Neural cell (in vitro differentiated cells): Measurements from ENCODE around the gene CHD1. TPM values are rescaled to one million over a fixed set of nuclear protein-coding genes. Genes with fewer than 3 reads are reported as not detected.

ENCODE experiments used
- H2AFZ ChIP-seq: fragments of 200-600, 300-800 bp; sonication (generic), shearing (Covaris generic); 2 replicates; pipeline ENCODE4 v1.6.0; 2014; ENCODE audit warnings: low read depth, mild to moderate bottlenecking, antibody characterized with exemption, low read length, moderate library complexity
- H3F3A ChIP-seq: fragments of 200-600 bp; shearing (Covaris generic); 2 replicates; pipeline ENCODE4 v1.6.1; 2016; ENCODE audit warnings: mild to moderate bottlenecking, moderate library complexity, mixed read lengths, antibody characterized with exemption, low read length; ENCODE audit not compliant: insufficient read depth, poor library complexity, severe bottlenecking
- H3K27ac ChIP-seq: fragments of 200-600, 300-800 bp; sonication (generic), shearing (Covaris generic); 2 replicates; pipeline ENCODE4 v1.5.1; 2014; ENCODE audit warnings: mild to moderate bottlenecking, low read length, moderate library complexity
- H3K27me3 ChIP-seq: fragments of 300-800, 200-600 bp; sonication (generic), shearing (Covaris generic); 2 replicates; pipeline ENCODE4 v1.6.0; 2014; ENCODE audit warnings: mild to moderate bottlenecking, low read depth, low read length, moderate library complexity; ENCODE audit not compliant: insufficient read depth
- H3K36me3 ChIP-seq: fragments of 300-800, 200-600 bp; sonication (generic), shearing (Covaris generic); 2 replicates; pipeline ENCODE4 v1.5.1; 2014; ENCODE audit warnings: mild to moderate bottlenecking, antibody characterized with exemption, low read length, moderate library complexity; ENCODE audit not compliant: insufficient read depth
- H3K4me2 ChIP-seq: fragments of 300-800, 200-600 bp; sonication (generic), shearing (Covaris generic); 2 replicates; pipeline ENCODE4 v1.6.0; 2014; ENCODE audit warnings: mild to moderate bottlenecking, low read length
- H3K4me3 ChIP-seq: fragments of 300-800, 200-600 bp; sonication (generic), shearing (Covaris generic); 2 replicates; pipeline ENCODE4 v1.5.1; 2014; ENCODE audit warnings: mild to moderate bottlenecking, low read length, moderate library complexity
- H3K79me2 ChIP-seq: fragments of 200-600 bp; shearing (Covaris generic); replicated peaks from 2 replicates; pipeline ENCODE4 v1.6.0; 2014; ENCODE audit warnings: mild to moderate bottlenecking, low read length, moderate library complexity; ENCODE audit not compliant: insufficient read depth
- H3K9ac ChIP-seq: fragments of 300-800, 200-600 bp; sonication (generic), shearing (Covaris generic); 2 replicates; pipeline ENCODE4 v1.6.1; 2016; ENCODE audit warnings: mild to moderate bottlenecking, low read length, mixed read lengths
- H3K9me2 ChIP-seq: fragments of 200-600 bp; shearing (Covaris generic); 2 replicates; pipeline ENCODE4 v1.6.1; 2016; ENCODE audit warnings: mild to moderate bottlenecking, low read length, mixed read lengths; ENCODE audit not compliant: insufficient read depth
- H3K9me3 ChIP-seq: fragments of 200-600, 300-800 bp; sonication (generic), shearing (Covaris generic); 2 replicates; pipeline ENCODE4 v1.6.1; 2016; ENCODE audit warnings: mild to moderate bottlenecking, mixed run types, low read length, moderate library complexity, mixed read lengths
- H4K20me1 ChIP-seq: fragments of 200-600 bp; shearing (Covaris generic); 2 replicates; pipeline ENCODE4 v1.6.1; 2016; ENCODE audit warnings: mild to moderate bottlenecking, mixed run types; ENCODE audit not compliant: insufficient read depth
- EP300 ChIP-seq: fragments of 450-650 bp; conservative IDR thresholded peaks from 2 replicates; pipeline ENCODE4 v1.6.1; 2014; ENCODE audit warnings: antibody characterized with exemption, mild to moderate bottlenecking, moderate library complexity; ENCODE audit not compliant: poor library complexity, severe bottlenecking
- EZH2 ChIP-seq: fragments of 200-600, 300-800 bp; shearing (Covaris generic), sonication (generic); IDR thresholded peaks from 2 replicates; pipeline ENCODE4 v1.6.1; 2014; ENCODE audit warnings: antibody characterized with exemption, low read length, borderline replicate concordance, mild to moderate bottlenecking; ENCODE audit not compliant: insufficient read depth, poor library complexity, severe bottlenecking
- MXI1 ChIP-seq: fragments of 450-650 bp; conservative IDR thresholded peaks from 2 replicates; pipeline ENCODE4 v1.6.1; 2014; ENCODE audit warnings: antibody characterized with exemption, mild to moderate bottlenecking; ENCODE audit not compliant: poor library complexity, severe bottlenecking
- POLR2AphosphoS5 ChIP-seq: IDR thresholded peaks from 2 replicates; pipeline ENCODE4 v1.6.1; 2012
- RAD21 ChIP-seq: fragments of 450-650 bp; conservative IDR thresholded peaks from 2 replicates; pipeline ENCODE4 v1.6.1; 2014; ENCODE audit warnings: antibody characterized with exemption, mild to moderate bottlenecking, moderate library complexity
- SMC3 ChIP-seq: fragments of 450-650 bp; conservative IDR thresholded peaks from 2 replicates; pipeline ENCODE4 v1.6.1; 2014; ENCODE audit warnings: antibody characterized with exemption, mild to moderate bottlenecking, moderate library complexity; ENCODE audit not compliant: poor library complexity
- TAF1 ChIP-seq: IDR thresholded peaks from 2 replicates; pipeline ENCODE4 v1.6.1; 2012; ENCODE audit warnings: low read depth
- polyA plus RNA-seq: library from polyadenylated mRNA; depleted of rRNA; stranded (reverse); fragments of >200 nt; gene quantifications from 2 replicates; pipeline ENCODE4 v1.2.3, GENCODE V29; 2014
- TF ChIP-seq, protein P1 (sequence below): IDR thresholded peaks from 2 replicates; pipeline ENCODE4 v1.6.1; 2012; ENCODE audit warnings: borderline replicate concordance
- TF ChIP-seq, protein P2 (sequence below): fragments of 450-650 bp; IDR thresholded peaks from 2 replicates; pipeline ENCODE4 v1.5.1; 2014; ENCODE audit warnings: antibody characterized with exemption, mild to moderate bottlenecking, moderate library complexity; ENCODE audit not compliant: poor library complexity, severe bottlenecking

The CHD1 gene
- polyA plus RNA-seq, 1 donor from 2014 or later = 64.5 TPM

DNA sequence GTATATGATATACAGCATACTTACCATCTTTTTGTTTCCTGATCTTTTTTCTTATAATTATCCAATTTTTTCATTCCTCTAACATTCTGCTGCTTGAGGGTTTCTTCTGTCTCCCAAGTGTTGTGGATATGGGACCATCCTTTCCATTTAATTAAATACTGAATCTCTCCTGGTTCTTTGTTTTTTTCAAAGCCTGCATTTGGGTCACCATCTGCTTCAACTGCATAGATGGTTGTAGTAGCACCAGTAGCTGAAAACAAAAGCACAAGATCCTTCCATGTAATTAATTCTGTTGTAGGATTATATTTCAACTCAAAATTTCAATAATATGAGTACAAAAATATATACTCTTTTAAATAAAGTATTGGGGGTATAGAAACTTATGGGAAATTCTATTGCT lies 29.4 kb downstream of the CHD1 start:
- H3K27me3 ChIP-seq = no peaks in the 10 kb centered on the region
- peaks cover 8% of the 10 kb centered on the region for H3K79me2 ChIP-seq
- H3K4me3 ChIP-seq = no peak overlapping the region
- H3K9me2 ChIP-seq = no peaks in the 10 kb centered on the region
- H3F3A ChIP-seq = no peaks in the 10 kb centered on the region
- H3K9me3 ChIP-seq = no peaks in the 10 kb centered on the region
- H3K9ac ChIP-seq = no peak overlapping the region
- peaks cover 17% of the 10 kb centered on the region for H3K36me3 ChIP-seq
- H3K27ac ChIP-seq = no peak overlapping the region
- no peak for TF ChIP-seq EP300
- no peak for TF ChIP-seq SMC3
- TF ChIP-seq EZH2 = no peak
- no peak for TF ChIP-seq POLR2AphosphoS5
- TF ChIP-seq, protein P1, sequence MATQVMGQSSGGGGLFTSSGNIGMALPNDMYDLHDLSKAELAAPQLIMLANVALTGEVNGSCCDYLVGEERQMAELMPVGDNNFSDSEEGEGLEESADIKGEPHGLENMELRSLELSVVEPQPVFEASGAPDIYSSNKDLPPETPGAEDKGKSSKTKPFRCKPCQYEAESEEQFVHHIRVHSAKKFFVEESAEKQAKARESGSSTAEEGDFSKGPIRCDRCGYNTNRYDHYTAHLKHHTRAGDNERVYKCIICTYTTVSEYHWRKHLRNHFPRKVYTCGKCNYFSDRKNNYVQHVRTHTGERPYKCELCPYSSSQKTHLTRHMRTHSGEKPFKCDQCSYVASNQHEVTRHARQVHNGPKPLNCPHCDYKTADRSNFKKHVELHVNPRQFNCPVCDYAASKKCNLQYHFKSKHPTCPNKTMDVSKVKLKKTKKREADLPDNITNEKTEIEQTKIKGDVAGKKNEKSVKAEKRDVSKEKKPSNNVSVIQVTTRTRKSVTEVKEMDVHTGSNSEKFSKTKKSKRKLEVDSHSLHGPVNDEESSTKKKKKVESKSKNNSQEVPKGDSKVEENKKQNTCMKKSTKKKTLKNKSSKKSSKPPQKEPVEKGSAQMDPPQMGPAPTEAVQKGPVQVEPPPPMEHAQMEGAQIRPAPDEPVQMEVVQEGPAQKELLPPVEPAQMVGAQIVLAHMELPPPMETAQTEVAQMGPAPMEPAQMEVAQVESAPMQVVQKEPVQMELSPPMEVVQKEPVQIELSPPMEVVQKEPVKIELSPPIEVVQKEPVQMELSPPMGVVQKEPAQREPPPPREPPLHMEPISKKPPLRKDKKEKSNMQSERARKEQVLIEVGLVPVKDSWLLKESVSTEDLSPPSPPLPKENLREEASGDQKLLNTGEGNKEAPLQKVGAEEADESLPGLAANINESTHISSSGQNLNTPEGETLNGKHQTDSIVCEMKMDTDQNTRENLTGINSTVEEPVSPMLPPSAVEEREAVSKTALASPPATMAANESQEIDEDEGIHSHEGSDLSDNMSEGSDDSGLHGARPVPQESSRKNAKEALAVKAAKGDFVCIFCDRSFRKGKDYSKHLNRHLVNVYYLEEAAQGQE = no peak
- TF ChIP-seq RAD21 = no peak
- TF ChIP-seq TAF1 = no peak
- no peak for TF ChIP-seq MXI1
- TF ChIP-seq, protein P2, sequence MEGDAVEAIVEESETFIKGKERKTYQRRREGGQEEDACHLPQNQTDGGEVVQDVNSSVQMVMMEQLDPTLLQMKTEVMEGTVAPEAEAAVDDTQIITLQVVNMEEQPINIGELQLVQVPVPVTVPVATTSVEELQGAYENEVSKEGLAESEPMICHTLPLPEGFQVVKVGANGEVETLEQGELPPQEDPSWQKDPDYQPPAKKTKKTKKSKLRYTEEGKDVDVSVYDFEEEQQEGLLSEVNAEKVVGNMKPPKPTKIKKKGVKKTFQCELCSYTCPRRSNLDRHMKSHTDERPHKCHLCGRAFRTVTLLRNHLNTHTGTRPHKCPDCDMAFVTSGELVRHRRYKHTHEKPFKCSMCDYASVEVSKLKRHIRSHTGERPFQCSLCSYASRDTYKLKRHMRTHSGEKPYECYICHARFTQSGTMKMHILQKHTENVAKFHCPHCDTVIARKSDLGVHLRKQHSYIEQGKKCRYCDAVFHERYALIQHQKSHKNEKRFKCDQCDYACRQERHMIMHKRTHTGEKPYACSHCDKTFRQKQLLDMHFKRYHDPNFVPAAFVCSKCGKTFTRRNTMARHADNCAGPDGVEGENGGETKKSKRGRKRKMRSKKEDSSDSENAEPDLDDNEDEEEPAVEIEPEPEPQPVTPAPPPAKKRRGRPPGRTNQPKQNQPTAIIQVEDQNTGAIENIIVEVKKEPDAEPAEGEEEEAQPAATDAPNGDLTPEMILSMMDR = no peak
- H2AFZ ChIP-seq = no peak overlapping the region
- no peak overlapping the region for H3K4me2 ChIP-seq
- no peaks in the 10 kb centered on the region for H4K20me1 ChIP-seq

DNA sequence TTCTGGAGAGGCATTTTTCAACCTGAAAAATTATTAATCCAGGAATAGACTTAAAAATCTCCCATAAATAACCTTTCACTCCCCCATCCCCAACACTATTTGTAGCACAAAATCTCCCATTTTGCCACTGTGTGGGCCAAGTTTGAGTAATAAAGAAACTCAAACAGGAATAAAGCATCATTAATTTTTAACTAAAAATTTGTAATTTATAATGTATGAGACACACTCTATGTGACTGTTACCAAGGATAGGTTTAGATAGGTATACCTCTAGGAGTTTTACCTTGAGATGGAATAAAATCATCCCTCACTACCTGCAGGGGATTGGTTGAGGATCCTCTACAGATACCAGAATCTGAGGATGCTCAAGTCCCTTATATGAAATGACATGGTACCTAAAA lies 30.1 kb downstream of the CHD1 start:
- peaks cover 22% of the 10 kb centered on the region for H3K36me3 ChIP-seq

More for the DNA sequence above, 30.1 kb downstream of the CHD1 start:
- Histone ChIP-seq H3K9me3 (no peaks in the 10 kb centered on the region), H3K9me2 (no peaks in the 10 kb centered on the region), H3K9ac (no peak overlapping the region), H4K20me1 (no peaks in the 10 kb centered on the region), H3K79me2 (peaks cover 6% of the 10 kb centered on the region), H3K27me3 (no peaks in the 10 kb centered on the region), H3K27ac (no peak overlapping the region), H3K4me3 (no peak overlapping the region), H3F3A (no peaks in the 10 kb centered on the region), H2AFZ (no peak overlapping the region), H3K4me2 (no peak overlapping the region)
- TF ChIP-seq POLR2AphosphoS5 = no peak
- TF ChIP-seq RAD21 = no peak
- TF ChIP-seq TAF1 = no peak
- TF ChIP-seq EZH2 = no peak
- TF ChIP-seq EP300 = no peak
- TF ChIP-seq, protein P2 = no peak
- TF ChIP-seq, protein P1 = no peak
- TF ChIP-seq SMC3 = no peak
- no peak for TF ChIP-seq MXI1
